GM10266 (cell line): Measurements from ENCODE around the gene LRRK2.
"Not testable (repeated sequence)": the region's sequence is repeated elsewhere in the genome, so short reads cannot be mapped to it uniquely, and the experiment has no call there.

Experiments used
- DNase-seq: peaks from one replicate; pipeline ENCODE4 v3.0.0; 2012; ENCODE audit errors: extremely low spot score
- CTCF ChIP-seq: IDR thresholded peaks from 2 replicates; pipeline ENCODE4 v1.5.1; 2012; ENCODE audit warnings: mild to moderate bottlenecking, low read depth; ENCODE audit not compliant: control insufficient read depth, insufficient read depth; ENCODE audit errors: missing control alignments

LRRK2 gene

GRCh38 chr12:40248034-40248433, 23.2 kb downstream of the LRRK2 start:
- no peak for TF ChIP-seq CTCF
- DNase-seq = no peak

DNA sequence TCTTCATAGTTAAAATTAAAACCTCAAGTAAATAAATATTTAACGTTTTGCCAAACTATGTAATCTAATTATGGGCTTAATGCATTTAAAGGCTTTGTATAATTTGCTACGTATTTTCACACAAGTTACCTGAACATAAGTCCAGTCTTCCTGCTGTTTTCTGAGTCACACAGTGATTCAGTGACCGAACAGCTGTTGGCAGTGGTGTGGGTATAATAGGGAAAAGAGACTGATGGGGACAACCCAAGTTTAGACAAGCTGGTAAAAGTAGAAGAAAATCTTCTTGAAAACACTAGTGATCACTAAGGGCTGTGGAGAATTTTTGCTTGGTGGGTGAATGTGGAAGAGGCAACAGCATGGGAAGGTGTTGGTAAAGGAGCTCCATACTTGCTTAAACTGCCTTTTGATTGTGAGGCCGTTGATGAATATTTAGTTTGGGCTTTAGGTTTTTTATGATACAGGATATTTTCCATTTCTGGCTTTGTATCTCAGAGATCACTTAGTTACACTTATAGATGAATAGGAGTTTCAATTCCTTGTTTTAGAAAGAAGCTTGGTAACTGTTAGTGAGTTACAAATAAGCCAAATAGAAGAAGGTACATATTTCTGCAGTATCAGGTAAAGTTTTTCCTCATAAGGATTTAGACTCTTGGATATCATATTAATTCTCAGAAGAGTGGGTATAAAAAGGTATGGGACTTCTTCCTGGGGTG, 23.9 kb downstream of the LRRK2 start:
- DNase-seq = no peak
- TF ChIP-seq CTCF = no peak

DNA sequence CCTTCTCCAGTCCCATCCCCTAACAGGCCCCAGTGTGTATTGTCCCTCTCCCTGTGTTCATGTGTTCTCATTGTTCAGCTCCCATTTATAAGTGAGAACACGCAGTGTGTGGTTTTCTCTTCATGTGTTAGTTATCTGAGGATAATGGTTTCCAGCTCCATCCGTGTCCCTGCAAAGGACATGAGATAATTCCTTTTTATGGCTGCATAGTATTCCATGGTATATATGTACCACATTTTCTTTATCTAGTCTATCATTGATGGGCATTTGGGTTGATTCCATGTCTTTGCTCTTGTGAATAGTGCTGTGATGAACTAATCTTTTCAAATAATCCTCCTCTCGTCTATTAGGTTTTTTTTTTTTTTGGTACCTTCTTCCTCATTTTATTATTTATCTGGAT, 25.9 kb downstream of the LRRK2 start:
- DNase-seq = not testable (repeated sequence)

GRCh38 chr12:40253936-40254335, 29.1 kb downstream of the LRRK2 start:
- no peak for TF ChIP-seq CTCF

GRCh38 chr12:40254455-40255085, 29.8 kb downstream of the LRRK2 start:
- TF ChIP-seq CTCF = no peak
- DNase-seq = no peak

More at GRCh38 chr12:40253936-40254335, 29.1 kb downstream of the LRRK2 start:
- DNase-seq = no peak

DNA sequence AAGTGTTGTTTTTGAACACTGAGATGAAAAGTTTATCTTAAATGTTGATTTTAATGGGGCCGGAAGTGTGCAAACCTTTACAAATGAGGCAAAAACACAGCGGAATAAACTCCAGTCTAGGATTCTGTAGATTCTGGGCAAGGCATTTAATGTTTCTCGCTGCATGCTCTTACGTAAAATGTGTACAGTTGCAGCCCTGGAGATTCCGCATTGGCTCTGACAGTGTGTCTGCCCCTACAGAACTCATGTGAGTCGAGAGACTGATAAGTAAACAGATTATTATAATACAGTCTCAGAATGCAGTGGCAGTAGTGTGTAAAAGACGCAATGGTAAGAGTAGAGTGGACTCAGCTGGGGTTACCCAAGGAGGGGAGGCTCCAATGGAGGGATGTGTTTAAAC, 33.6 kb downstream of the LRRK2 start:
- no peak for DNase-seq
- no peak for TF ChIP-seq CTCF

DNA sequence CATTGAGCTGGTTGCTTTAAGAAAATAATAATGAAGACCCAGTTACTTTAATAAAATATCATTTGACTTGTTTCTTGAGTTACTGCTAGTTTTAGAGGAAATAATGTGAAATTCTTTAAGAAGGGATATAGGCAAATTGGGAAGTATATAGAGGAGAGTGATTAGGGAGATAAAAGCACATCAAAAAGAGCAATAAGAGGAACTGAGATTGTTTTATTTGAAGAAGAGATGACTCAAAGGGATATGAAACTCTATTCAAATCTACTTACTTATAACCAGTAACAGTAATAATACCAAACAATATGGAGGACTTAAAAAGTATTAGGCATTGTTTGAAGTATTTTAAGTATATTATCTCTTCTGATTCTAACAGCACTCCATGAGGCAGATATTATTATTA, 37.1 kb downstream of the LRRK2 start:
- no peak for TF ChIP-seq CTCF
- DNase-seq = peak; percentile 6
